GM21381 (cell line): Measurements from ENCODE around the gene COL1A1.

Source experiments
- ATAC-seq: cut with Tn5 transposase; IDR thresholded peaks from one replicate; pipeline ENCODE4 v1.9.1; 2021; ENCODE audit warnings: mild to moderate bottlenecking, moderate library complexity; ENCODE audit not compliant: unreplicated experiment

The COL1A1 gene

DNA sequence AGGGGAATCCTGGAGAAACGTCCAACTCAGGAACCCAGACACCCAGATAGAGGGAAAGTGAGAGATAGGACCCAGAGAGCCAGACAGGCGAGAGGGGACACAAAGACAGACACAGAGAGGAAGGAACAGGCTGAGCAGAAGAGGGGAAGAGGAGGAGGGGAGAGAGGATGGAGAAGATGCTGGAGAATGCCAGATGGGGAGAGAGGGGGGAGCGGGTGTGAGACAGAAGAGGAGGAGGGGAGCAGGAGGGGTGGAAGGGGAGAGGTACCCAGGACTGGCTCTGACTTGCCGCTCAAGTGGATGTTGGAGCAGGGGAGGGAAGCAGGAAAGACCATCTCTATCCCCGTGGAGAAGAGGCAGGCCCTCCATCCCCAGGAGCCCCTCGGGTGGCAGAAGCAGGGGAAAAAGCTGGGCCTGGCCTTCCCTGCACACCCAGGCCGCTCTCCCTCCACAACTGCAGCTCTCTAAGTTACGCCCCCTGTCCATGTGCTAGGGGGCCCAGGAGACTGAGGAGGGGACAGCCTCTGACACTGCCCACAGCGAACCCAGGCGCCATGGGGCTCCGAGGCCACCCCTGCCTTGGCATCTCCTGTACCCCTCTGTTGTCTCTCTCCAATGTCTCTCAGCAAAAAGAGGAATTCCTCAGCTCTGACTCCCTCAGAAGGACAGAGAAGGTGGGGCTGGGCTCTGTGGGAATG, 55.8 kb downstream of the COL1A1 start:
- ATAC-seq, result no peak

DNA sequence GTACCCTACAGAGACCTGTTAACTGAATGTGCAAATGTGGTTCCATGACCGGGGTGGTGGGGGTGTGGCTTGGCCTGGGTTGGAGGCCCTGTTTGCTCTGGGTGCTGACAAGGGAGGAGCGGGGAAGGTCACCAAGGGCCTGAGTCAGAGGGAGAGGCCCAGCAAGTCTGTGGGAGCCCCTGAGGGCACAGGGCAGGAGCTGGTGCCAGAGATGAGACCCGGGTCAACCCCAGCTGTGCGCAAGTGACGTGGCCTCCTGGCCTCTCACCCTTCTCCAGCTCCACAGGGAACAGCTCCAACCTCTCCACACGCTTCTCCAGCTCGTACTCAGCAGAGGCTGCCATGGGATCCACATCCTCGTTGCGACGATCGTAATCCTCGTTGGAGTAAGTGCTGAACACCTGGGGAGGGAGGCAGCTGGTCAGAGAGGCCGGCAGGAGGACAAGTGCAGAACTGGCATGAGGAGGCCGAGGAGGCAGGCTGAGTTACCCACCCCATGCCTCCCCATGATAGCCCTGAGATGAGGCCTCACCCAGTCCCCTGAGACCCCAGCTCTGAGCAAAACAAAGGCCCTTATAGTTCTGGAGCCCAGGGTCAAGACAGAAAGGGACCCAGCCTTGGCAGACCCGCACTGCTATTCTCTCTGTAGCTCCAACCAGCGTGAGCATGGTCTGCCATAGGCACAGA, 56.4 kb downstream of the COL1A1 start:
- ATAC-seq, result no peak

DNA sequence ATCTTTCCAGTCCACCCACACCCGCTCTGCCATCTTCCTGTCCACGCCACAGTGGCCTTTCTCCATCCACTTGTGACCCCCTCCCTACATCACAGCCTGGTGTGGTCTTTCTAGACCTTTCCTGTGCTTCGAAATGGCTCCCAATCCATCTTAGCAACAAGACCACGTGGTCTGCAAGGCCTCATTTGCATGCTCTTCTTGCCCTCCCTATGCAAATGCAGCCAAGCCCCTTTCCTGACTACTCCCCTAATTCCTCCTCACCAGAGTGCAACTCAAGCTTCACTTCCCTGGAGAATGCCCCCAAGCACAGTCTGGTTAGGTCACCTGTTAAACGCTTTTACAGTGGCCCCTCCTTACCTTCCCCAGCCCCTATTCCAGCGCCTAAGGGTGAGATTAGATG, 57.1 kb downstream of the COL1A1 start:
- ATAC-seq, result no peak

DNA sequence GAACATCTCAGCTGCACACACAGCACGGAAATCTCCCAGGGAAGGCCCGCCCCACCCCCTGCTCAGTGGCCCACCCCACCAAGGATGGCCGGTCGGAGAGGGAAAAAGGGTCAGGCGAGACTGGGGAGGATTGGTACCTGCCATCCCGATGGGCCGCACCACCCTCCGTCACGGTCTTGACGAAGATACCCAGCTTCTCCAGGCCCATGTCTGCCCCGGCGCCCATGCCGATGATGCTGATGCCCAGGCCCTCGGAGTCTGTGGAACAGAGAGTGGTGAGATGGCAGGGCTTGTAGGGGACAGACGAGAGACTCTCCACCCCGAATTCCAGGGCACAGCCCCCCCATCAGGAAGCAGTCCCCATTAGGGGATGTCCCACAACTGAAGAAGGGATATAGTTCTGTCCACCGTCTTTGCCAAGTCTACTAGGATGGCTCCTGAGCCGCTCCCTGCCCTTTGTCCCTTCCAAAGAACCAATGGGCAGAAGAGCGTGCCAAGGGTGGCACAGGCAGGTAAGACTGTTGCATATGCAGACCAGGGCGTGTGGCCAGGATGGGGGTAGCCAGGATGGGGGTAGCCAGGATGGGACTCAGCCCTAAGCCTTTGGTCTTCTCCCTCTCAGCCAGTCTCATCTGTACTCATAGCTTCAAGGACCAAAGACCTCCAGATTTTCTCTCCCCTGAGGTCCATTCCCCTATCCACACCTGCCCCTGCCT, 57.8 kb downstream of the COL1A1 start:
- no peak for ATAC-seq

DNA sequence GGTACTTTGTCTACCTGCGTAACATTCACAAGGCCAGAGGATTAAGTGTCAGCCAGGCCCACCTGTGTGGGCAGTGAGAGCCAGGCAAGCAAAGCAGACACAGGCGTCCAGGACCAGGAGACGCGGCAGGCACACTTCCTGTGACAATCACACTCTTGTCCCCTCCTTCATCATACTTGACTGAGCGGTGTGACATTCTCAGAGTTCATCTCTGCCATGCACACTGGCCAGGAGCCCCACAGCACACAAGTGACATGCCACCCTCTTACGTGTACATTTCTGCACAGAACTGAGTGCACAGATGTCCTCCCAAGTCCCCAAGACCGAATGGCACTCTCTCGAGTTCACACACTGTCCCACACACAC, 59.7 kb downstream of the COL1A1 start:
- no peak for ATAC-seq

DNA sequence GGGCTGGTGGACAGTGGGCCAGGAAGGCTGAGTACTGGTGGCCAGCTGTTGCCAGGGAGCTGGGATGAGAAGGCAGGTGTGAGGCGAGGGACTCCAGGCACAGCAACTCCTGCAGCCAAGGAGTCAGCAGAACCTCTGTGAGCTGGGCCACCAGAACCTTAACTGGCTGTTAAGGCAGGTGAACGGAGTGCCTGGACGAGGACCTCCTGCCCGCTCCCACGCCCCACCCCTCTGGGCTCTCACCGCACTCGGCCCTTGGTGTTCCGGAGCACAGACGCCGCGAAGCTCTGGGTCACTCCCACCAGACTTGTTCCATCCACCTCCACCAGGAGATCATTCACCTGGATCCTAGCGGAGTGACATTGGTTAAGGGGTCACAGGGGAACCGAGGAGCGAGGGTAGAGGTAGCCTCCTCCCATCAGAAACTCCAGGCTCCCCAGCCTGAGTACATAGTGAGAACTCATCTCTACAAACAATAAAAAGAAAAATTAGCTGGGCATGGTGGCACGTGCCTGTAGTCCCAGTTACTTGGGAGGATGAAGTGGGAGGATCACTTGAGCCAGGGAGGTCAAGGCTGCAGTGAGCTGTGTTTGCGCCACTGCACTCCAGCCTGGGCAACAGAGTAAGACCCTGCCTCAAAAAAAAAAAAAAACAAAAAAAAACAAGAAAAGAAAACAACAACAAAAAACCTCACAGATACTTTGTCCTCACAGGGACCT, 60.2 kb downstream of the COL1A1 start:
- no peak for ATAC-seq

DNA sequence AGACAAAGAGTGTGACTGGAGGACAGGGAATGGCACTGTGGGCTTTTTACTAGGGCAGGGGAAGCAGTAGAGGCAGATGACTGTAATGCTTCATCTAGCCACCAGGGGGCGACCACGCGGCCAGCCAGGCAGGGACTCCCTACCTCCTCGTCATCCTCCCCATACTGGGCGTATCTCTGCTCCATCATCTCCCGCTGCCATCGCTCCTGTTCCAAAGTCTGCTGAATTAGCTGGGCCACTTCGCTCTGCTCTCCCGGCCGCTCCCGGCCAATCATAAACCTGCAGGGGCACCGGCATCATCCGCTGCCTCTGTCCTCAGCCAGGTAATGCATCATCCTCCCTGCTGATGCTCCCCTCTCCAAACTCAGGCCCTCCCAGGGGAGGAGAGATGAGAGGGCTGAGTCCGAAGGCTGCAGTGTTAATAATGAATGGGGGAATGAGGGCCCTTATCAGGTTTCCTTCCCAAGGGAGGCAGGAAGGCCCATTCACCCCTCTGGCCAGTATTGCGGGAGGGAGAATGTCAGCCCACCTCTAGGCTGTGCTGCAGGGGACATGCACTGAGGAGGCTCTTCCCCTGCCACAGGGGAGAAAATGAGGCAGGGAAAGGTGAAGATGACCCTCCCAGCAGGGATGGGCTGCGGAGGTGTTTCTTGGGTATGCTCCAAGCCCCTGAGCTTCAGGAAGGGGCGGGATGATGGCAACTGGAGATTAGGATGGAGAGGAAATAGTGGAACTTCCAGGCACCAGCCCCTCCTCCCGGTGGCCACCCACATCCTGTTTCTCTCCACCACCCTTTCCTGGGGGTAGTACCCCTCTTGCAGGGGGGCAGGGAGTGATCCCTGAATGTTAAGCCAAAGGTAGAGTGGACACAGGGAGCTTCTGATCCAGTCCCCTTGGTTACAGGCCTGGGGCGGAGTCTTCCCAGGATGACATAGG, 61.2 kb downstream of the COL1A1 start:
- no peak for ATAC-seq

DNA sequence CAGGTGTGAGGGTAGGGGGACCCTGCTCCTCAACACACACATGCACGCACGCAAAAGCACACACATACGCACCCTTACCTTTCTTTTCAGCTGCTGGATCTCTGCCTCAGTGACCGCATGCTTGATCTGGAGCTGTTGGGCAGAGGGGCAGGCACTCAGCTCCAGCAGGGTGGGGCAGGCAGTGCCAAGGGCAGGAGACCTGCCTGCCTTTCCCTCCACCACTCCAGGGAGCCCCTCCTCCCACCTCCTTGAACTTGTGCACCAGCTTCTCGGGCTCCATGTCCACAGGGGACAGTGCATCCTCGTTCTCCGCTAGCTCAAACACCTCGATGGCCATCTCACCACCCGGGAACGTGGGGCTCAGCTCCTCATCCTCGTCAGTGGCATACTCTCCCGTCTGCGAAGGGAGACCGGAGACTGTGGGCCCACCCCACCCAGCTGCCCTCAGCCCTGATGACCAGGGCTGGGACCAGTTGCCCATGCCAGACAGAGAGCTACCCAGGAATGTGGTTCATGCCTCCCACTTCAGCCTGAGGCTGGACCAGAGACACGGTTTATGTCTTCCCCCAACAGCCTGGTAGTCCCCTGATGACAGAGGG, 62.1 kb downstream of the COL1A1 start:
- ATAC-seq, result no peak

DNA sequence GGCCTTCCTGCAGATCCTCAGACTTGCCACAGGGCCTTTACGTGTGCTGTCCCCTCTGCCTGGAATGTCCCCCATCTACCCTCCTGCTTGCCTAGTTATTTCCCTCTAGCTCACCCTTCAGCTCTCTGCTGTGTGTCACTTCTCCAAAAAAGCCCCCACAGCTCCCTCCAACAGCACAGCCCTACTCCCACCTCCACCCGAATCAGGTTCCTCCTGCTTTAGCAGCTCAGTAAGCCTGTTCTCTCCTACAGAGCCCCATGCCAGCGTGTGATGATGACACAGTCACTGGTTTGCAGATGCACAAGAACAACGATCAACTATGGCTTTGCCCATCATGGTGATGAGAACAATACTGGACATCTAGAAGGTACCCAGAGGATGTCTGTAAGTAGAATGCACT, 64.4 kb downstream of the COL1A1 start:
- ATAC-seq, result no peak

DNA sequence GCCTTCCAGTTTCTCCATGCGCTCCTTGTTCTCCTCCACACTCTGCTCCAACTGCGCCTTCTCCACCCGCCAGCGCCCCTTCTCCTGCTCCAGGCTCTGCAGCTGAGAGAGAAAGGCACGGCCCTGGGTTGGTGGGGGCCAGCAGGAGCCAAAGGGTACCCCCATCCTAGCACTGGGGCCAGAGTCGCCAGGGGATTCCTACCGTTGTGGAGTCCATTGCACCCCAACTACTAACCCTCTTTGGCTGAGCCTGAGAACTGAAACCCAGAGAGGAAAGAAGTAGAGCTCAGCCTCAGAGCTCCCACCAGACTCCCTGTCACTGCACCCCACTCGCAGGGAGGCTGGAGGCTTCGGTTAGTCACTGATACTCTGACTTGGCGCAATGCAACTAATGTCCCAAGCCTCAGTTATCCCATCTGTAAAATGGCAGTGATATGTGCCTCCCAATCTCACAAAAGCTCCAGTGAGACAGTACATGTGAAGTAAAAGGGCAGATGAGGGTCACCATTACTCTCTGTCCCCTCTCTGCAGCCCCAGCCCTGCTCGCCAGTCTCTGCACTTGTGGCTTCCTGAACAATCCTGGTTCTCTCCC, 65.2 kb downstream of the COL1A1 start:
- no peak for ATAC-seq

DNA sequence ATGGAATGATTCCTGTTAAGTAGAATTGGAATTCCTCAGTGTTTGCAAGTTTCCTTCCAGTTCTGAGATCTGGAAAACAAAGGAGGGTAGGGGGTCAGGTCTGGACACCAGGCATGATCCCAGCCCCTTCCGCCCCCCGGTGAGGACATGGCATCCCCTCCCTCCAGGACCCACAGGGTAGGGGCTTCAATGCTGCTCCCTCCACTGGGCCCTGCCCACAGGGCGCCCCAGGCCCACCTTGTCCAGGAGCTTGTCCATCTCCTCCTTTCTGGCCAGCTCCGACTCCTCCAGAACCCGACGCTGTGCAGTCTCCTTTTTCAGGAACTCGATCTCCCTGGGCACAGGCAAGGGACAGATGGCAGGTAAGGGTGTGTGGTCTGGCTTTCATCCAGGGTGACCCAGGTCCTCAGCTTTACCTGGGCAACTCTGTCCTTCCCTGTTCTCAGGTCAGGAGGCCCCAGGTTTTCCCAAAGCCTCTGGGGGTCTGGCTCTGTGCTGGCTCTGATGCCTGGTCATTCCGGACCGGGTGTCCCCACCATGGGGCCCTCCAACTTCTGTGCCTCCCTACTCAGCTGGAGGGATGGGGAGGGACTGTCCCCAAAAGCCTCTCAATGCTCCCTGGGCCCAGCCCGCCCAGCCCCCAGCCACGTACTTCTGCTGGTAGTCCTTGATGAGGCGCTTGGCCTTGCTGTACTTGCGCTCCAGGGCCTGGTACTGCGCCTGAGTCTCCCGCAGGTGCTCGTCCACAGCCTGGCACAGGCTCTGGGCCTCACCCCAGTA, 65.9 kb downstream of the COL1A1 start:
- no peak for ATAC-seq

DNA sequence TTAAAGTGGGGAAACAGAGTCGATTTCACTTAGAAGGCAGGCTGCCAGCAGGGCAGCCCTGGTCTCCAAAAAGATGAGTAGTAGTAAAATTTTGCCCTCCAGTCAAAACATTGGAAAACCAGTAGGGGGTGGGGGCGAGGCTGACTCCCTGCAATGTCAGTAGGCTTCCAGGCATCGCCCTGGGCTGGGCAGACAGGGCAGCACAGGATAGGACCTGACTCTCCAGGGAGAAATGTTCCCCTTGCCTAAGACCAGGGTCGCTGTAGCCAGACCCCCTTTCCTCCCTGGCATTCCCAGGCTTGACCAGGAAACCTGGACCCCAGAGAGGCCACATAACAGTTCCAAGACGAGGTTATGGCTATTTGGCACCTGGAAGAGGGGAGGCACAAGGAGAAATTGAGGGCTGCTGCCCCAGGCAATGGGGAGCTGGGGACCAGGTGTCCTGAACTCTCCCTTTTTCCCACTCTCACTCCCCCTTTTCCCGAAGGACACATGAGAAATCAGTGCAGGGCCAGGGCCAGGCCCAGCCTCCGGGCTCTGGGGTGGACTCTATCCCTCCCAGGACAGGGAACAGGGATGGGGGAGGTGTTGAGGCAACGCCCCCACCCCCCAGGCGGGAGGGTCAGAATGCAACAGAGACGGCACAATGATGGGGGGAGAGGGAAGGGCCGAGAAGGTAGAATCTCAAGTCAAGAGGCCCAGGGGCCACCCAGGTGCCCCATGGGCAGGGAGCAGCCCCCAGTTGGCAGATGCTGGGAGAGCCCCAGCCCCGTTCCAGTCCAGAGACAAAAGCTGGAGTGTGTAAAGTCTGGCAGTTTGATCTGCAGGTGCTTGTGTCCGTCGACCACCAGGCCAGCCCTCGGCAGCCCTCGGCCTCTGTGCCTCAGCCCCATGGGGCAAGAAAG, 67.0 kb downstream of the COL1A1 start:
- no peak for ATAC-seq

DNA sequence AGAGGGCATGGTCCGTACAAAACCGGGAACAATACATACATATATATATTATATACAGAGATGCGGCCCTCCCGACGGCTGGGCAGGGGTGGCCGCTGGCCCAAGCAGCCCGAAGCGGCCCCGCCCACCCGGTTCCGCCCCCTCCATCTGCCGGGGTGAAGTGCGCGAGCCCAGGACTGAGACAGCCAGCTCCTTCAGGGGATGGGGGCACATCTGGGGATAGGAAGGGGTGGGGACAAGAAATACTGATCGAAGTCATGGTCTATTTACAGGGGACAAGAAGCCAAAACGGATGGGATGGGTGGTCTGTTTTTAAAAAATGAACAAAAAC, 67.7 kb downstream of the COL1A1 start:
- ATAC-seq, result no peak
